Neural progenitor cell (in vitro differentiated cells): Measurements from ENCODE around the gene CCL18. TPM values are rescaled to one million over a fixed set of nuclear protein-coding genes. Genes with fewer than 3 reads are reported as not detected.

Experiments
- DNase-seq: peaks from one replicate; pipeline ENCODE4 v3.0.0-alpha.2; 2016; ENCODE audit warnings: low spot score
- H2AFZ ChIP-seq: fragments of 200-600 bp; sonication (generic); replicated peaks from 2 replicates; pipeline ENCODE4 v1.6.1; 2016; ENCODE audit warnings: antibody characterized with exemption
- H3F3A ChIP-seq: fragments of 200-600 bp; sonication (generic); 2 replicates; pipeline ENCODE4 v1.6.1; 2016; ENCODE audit warnings: antibody characterized with exemption, low read depth
- H3K27ac ChIP-seq: fragments of 200-600 bp; sonication (generic); 2 replicates; pipeline ENCODE4 v1.5.1; 2016; ENCODE audit warnings: mild to moderate bottlenecking
- H3K27me3 ChIP-seq: fragments of 200-600 bp; sonication (generic); 2 replicates; pipeline ENCODE4 v1.6.1; 2016; ENCODE audit warnings: mild to moderate bottlenecking, moderate library complexity
- H3K36me3 ChIP-seq: fragments of 200-600 bp; sonication (generic); 2 replicates; pipeline ENCODE4 v1.5.1; 2016
- H3K4me1 ChIP-seq: fragments of 200-600 bp; sonication (generic); 2 replicates; pipeline ENCODE4 v1.6.1; 2016; ENCODE audit warnings: mixed run types
- H3K4me2 ChIP-seq: fragments of 200-600 bp; sonication (generic); 2 replicates; pipeline ENCODE4 v1.6.1; 2016
- H3K4me3 ChIP-seq: fragments of 200-600 bp; sonication (generic); 2 replicates; pipeline ENCODE4 v1.5.1; 2016
- H3K79me2 ChIP-seq: fragments of 200-600 bp; sonication (generic); 2 replicates; pipeline ENCODE4 v1.6.1; 2016; ENCODE audit warnings: low read depth
- H3K9ac ChIP-seq: fragments of 200-600 bp; sonication (generic); 2 replicates; pipeline ENCODE4 v1.6.1; 2016
- H3K9me3 ChIP-seq: fragments of 200-600 bp; sonication (generic); 2 replicates; pipeline ENCODE4 v1.5.1; 2016; ENCODE audit warnings: low read depth
- H4K20me1 ChIP-seq: fragments of 200-600 bp; sonication (generic); 2 replicates; pipeline ENCODE4 v1.6.1; 2016; ENCODE audit warnings: low read depth
- H3K27ac Mint-ChIP-seq: 3 replicates; pipeline ENCODE4 v1.8.0; 2021; ENCODE audit warnings: mixed read lengths
- H3K27me3 Mint-ChIP-seq: 2 replicates; pipeline ENCODE4 v1.8.0; 2022; ENCODE audit warnings: low read depth, mild to moderate bottlenecking, inconsistent platforms, moderate library complexity, mixed read lengths; ENCODE audit not compliant: insufficient read depth
- H3K36me3 Mint-ChIP-seq: 3 replicates; pipeline ENCODE4 v1.8.0; 2021; ENCODE audit warnings: mixed read lengths
- H3K4me1 Mint-ChIP-seq: 3 replicates; pipeline ENCODE4 v1.8.0; 2021; ENCODE audit warnings: mixed read lengths
- H3K4me3 Mint-ChIP-seq: 3 replicates; pipeline ENCODE4 v1.8.0; 2021; ENCODE audit warnings: mild to moderate bottlenecking, moderate library complexity, mixed read lengths
- H3K9me3 Mint-ChIP-seq: 3 replicates; pipeline ENCODE4 v1.8.0; 2020; ENCODE audit warnings: mixed read lengths
- EZH2 ChIP-seq: fragments of 200-600 bp; sonication (generic); IDR thresholded peaks from 2 replicates; pipeline ENCODE4 v1.6.1; 2017; ENCODE audit warnings: antibody characterized with exemption, mild to moderate bottlenecking, moderate library complexity
- EZH2phosphoT487 ChIP-seq: fragments of 200-600 bp; sonication (generic); IDR thresholded peaks from 2 replicates; pipeline ENCODE4 v1.6.1; 2017; ENCODE audit warnings: antibody characterized with exemption
- total RNA-seq: library from RNA; depleted of rRNA; stranded (reverse); fragments of >200 nt; gene quantifications from 2 replicates; pipeline ENCODE4 v1.2.3, GENCODE V29; 2015; ENCODE audit warnings: low replicate concordance
- TF ChIP-seq, protein P1 (sequence below): fragments of 200-600 bp; sonication (generic); IDR thresholded peaks from 2 replicates; pipeline ENCODE4 v1.5.1; 2017; ENCODE audit warnings: antibody characterized with exemption, mild to moderate bottlenecking

The CCL18 gene
- total RNA-seq, 1 donor from 2014 or later, result not detected

DNA sequence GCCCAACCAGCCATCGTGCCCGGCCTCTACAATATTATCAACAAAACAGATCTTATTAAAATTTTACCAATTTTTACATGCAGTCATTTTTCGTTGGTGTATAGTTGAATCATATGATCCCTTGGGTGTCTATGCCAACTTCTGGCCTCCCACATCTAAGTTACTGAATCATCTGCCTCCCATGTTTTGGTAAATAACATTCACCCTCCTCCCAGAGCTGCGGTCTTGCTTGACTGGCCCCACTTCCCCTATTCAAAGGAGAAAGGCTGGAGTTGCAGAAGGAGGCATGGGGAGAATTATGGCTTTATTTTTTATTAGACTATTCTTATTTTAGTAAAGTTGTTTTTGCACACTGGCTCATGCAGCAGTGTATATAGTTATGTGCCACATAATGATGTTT, 27.8 kb upstream of the CCL18 start:
- H3K36me3 ChIP-seq, result no peaks in the 10 kb centered on the region

DNA sequence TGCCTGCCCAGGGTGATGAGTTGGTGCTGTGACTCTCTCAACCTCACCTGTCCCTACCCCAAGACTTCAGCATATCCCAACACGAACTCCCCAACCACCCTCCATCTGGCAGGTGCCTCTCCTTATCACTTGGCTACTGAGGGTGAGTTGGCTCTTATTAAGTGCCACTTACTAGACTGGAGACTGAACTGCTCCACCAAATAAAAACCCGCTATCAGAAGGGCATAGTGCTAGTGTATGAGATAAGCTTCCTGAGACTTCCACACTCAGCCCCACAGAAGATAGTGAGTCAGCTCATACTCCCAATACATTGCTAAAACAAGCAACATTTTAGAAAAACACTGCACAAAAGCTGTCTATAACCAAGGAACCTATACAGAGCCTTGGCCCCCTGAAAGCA, 16.0 kb upstream of the CCL18 start:
- TF ChIP-seq EZH2, result no peak
- TF ChIP-seq, protein P1, sequence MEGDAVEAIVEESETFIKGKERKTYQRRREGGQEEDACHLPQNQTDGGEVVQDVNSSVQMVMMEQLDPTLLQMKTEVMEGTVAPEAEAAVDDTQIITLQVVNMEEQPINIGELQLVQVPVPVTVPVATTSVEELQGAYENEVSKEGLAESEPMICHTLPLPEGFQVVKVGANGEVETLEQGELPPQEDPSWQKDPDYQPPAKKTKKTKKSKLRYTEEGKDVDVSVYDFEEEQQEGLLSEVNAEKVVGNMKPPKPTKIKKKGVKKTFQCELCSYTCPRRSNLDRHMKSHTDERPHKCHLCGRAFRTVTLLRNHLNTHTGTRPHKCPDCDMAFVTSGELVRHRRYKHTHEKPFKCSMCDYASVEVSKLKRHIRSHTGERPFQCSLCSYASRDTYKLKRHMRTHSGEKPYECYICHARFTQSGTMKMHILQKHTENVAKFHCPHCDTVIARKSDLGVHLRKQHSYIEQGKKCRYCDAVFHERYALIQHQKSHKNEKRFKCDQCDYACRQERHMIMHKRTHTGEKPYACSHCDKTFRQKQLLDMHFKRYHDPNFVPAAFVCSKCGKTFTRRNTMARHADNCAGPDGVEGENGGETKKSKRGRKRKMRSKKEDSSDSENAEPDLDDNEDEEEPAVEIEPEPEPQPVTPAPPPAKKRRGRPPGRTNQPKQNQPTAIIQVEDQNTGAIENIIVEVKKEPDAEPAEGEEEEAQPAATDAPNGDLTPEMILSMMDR, result no peak
- peaks cover 29% of the 10 kb centered on the region for H3K9me3 Mint-ChIP-seq

More for the DNA sequence above, 27.8 kb upstream of the CCL18 start:
- H3K9me3 Mint-ChIP-seq, result no peaks in the 10 kb centered on the region
- Histone ChIP-seq H3K9me3 (no peaks in the 10 kb centered on the region), H4K20me1 (no peaks in the 10 kb centered on the region), H3K79me2 (no peaks in the 10 kb centered on the region), H3K4me3 (no peak overlapping the region), H3K9ac (no peak overlapping the region), H3F3A (no peaks in the 10 kb centered on the region), H3K27ac (no peak overlapping the region), H3K27me3 (no peaks in the 10 kb centered on the region), H3K4me2 (no peak overlapping the region), H2AFZ (no peak overlapping the region), H3K4me1 (no peaks in the 10 kb centered on the region)
- no peak overlapping the region for H3K27ac Mint-ChIP-seq
- H3K4me1 Mint-ChIP-seq, result no peaks in the 10 kb centered on the region
- no peak for DNase-seq
- H3K27me3 Mint-ChIP-seq, result peaks cover 2% of the 10 kb centered on the region
- no peak overlapping the region for H3K4me3 Mint-ChIP-seq
- no peak for TF ChIP-seq EZH2
- H3K36me3 Mint-ChIP-seq, result no peaks in the 10 kb centered on the region

DNA sequence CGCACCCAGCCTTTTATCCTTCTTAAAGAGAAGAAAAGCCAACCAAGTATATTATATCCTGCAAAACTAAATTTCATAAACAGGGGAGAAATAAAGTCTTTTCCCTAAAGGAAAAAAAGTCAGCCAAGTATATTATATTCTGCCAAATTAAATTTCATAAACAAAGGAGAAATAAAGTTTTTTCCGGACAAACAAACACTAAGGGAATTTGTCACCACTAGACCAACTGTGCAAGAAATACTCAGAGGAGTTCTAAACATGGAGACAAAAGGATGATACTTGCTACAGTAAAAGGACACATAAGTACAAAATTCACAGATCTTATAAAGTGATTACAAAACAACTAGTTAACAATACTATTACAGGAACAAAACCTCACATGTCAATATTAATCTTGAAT, 14.4 kb upstream of the CCL18 start:
- H2AFZ ChIP-seq, result no peak overlapping the region
- no peaks in the 10 kb centered on the region for H4K20me1 ChIP-seq
- no peaks in the 10 kb centered on the region for H3K36me3 ChIP-seq
- H3K9ac ChIP-seq, result no peak overlapping the region
- H3K36me3 Mint-ChIP-seq, result no peaks in the 10 kb centered on the region
- H3K27me3 ChIP-seq, result no peaks in the 10 kb centered on the region
- H3K27ac ChIP-seq, result no peak overlapping the region
- no peaks in the 10 kb centered on the region for H3K27me3 Mint-ChIP-seq
- H3K9me3 Mint-ChIP-seq, result peaks cover 29% of the 10 kb centered on the region
- no peak for DNase-seq
- H3K4me1 ChIP-seq, result no peaks in the 10 kb centered on the region
- TF ChIP-seq EZH2phosphoT487 (no peak), EZH2 (no peak)
- TF ChIP-seq, protein P1, result no peak
- no peaks in the 10 kb centered on the region for H3K9me3 ChIP-seq
- H3K79me2 ChIP-seq, result no peaks in the 10 kb centered on the region
- no peak overlapping the region for H3K4me2 ChIP-seq
- H3K4me1 Mint-ChIP-seq, result no peaks in the 10 kb centered on the region
- no peaks in the 10 kb centered on the region for H3F3A ChIP-seq
- H3K4me3 ChIP-seq, result no peak overlapping the region
- no peak overlapping the region for H3K4me3 Mint-ChIP-seq
- H3K27ac Mint-ChIP-seq, result no peak overlapping the region

More for the DNA sequence above, 16.0 kb upstream of the CCL18 start:
- Mint-ChIP-seq H3K4me3 (no peak overlapping the region), H3K4me1 (no peaks in the 10 kb centered on the region), H3K27me3 (no peaks in the 10 kb centered on the region), H3K27ac (no peak overlapping the region), H3K36me3 (no peaks in the 10 kb centered on the region)
- H3K9ac ChIP-seq, result no peak overlapping the region
- H3K27ac ChIP-seq, result no peak overlapping the region
- no peak overlapping the region for H2AFZ ChIP-seq
- DNase-seq, result no peak
- H3K9me3 ChIP-seq, result no peaks in the 10 kb centered on the region
- no peak overlapping the region for H3K4me2 ChIP-seq
- H3K4me1 ChIP-seq, result no peaks in the 10 kb centered on the region
- no peak overlapping the region for H3K4me3 ChIP-seq
- H3K79me2 ChIP-seq, result no peaks in the 10 kb centered on the region
- no peaks in the 10 kb centered on the region for H3F3A ChIP-seq
- H4K20me1 ChIP-seq, result no peaks in the 10 kb centered on the region
- H3K36me3 ChIP-seq, result no peaks in the 10 kb centered on the region
- H3K27me3 ChIP-seq, result no peaks in the 10 kb centered on the region

DNA sequence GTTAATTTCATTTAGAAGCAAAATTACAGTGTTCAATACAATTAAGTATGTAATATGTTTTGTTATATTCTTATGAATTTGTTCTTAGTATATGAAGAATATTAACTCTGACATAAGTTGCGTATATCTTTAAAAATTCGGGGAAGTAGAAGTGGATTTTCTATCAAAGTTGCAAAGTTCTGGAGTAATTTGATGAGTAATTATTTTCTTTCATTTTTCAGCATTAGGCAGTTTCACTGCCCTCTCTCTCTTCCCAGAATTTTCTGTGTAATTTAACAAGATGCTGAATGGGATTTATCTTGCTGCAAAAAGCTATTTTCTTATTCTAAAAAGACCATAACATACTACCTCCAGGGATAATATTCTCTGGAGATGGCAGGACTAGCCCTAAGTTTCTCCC, 8.9 kb upstream of the CCL18 start:
- H3K4me3 Mint-ChIP-seq, result no peak overlapping the region

More for the DNA sequence above, 8.9 kb upstream of the CCL18 start:
- Mint-ChIP-seq H3K4me1 (no peaks in the 10 kb centered on the region), H3K36me3 (no peaks in the 10 kb centered on the region), H3K27me3 (no peaks in the 10 kb centered on the region), H3K9me3 (peaks cover 7% of the 10 kb centered on the region), H3K27ac (no peak overlapping the region)
- Histone ChIP-seq H3K27ac (no peak overlapping the region), H2AFZ (no peak overlapping the region), H3K36me3 (no peaks in the 10 kb centered on the region), H4K20me1 (no peaks in the 10 kb centered on the region), H3K27me3 (no peaks in the 10 kb centered on the region), H3K4me3 (no peak overlapping the region), H3K9ac (no peak overlapping the region), H3F3A (no peaks in the 10 kb centered on the region), H3K9me3 (no peaks in the 10 kb centered on the region), H3K4me1 (no peaks in the 10 kb centered on the region), H3K4me2 (no peak overlapping the region), H3K79me2 (no peaks in the 10 kb centered on the region)
- DNase-seq, result no peak
- TF ChIP-seq, protein P1, result no peak
- TF ChIP-seq EZH2 (no peak), EZH2phosphoT487 (no peak)
